Naive thymus-derived CD4-positive, alpha-beta T cell (primary cell): Measurements from ENCODE around the gene NINJ1. TPM values are rescaled to one million over a fixed set of nuclear protein-coding genes. Genes with fewer than 3 reads are reported as not detected.

Experiments
- ATAC-seq: fragments of 150-1000 bp; cut with Tn5 transposase; 2 replicates; pipeline ENCODE4 v1.10.0; 2021; ENCODE audit warnings: mild to moderate bottlenecking, moderate library complexity
- CTCF ChIA-PET: fragments of 350-600 bp; sonication (Branson Sonifier 250); formaldehyde crosslinking; loops from one replicate; lab custom pipeline; 2021; ENCODE audit warnings: antibody characterized with exemption; lab: Charles Lee
- POLR2A ChIA-PET: fragments of 350-600 bp; sonication (Branson Sonifier 250); formaldehyde crosslinking; loops from one replicate; lab custom pipeline; 2021; ENCODE audit warnings: antibody characterized with exemption, inconsistent platforms; lab: Charles Lee
- DNase-seq, 9 donors: peaks; one replicate each; pipeline versions ENCODE4 v3.0.0 to v3.0.0-alpha.2; 2020 to 2022; ENCODE audit warnings: mixed read lengths in 1 of 9
- H3K27ac ChIP-seq: one replicate; pipeline ENCODE4 v1.7.0; 2013; ENCODE audit warnings: mild to moderate bottlenecking, low read depth, low read length, moderate library complexity
- H3K27me3 ChIP-seq, 2 donors: one replicate each; pipeline ENCODE4 v1.7.0; 2013; ENCODE audit warnings: low read length in 2 of 2, mild to moderate bottlenecking in 2 of 2, moderate library complexity in 2 of 2; ENCODE audit not compliant: control insufficient read depth in 2 of 2, insufficient read depth in 2 of 2
- H3K36me3 ChIP-seq, 3 experiments: 1 replicate in 2 of 3; 2 replicates in 1 of 3; pipeline ENCODE4 v1.7.0; 2013; ENCODE audit warnings: low read length in 3 of 3, mild to moderate bottlenecking in 3 of 3, moderate library complexity in 1 of 3; ENCODE audit not compliant: insufficient read depth in 3 of 3, control insufficient read depth in 2 of 3
- H3K4me1 ChIP-seq, 2 donors: one replicate each; pipeline ENCODE4 v1.7.0; 2013; ENCODE audit warnings: low read length in 2 of 2, mild to moderate bottlenecking in 2 of 2, moderate library complexity in 1 of 2; ENCODE audit not compliant: control insufficient read depth in 2 of 2, insufficient read depth in 2 of 2
- H3K4me3 ChIP-seq: 2 replicates; pipeline ENCODE4 v1.7.0; 2013; ENCODE audit warnings: mild to moderate bottlenecking, low read length
- H3K9me3 ChIP-seq, 3 experiments: 1 replicate in 2 of 3; 2 replicates in 1 of 3; pipeline ENCODE4 v1.7.0; 2013; ENCODE audit warnings: low read length in 3 of 3; ENCODE audit not compliant: control insufficient read depth in 2 of 3
- H3K27ac Mint-ChIP-seq, 9 donors: one replicate each; pipeline ENCODE4 v1.8.0; 2020 to 2022; ENCODE audit warnings: mixed read lengths in 9 of 9, mild to moderate bottlenecking in 8 of 9, moderate library complexity in 5 of 9, inconsistent platforms in 2 of 9
- H3K27me3 Mint-ChIP-seq, 5 donors: one replicate each; pipeline ENCODE4 v1.8.0; 2021 to 2022; ENCODE audit warnings: mixed read lengths in 5 of 5, mild to moderate bottlenecking in 1 of 5
- H3K36me3 Mint-ChIP-seq, 5 donors: one replicate each; pipeline ENCODE4 v1.8.0; 2020 to 2022; ENCODE audit warnings: mixed read lengths in 5 of 5, mild to moderate bottlenecking in 3 of 5, inconsistent platforms in 1 of 5
- H3K4me1 Mint-ChIP-seq, 7 donors: one replicate each; pipeline ENCODE4 v1.8.0; 2020 to 2022; ENCODE audit warnings: mixed read lengths in 7 of 7, mild to moderate bottlenecking in 3 of 7, inconsistent platforms in 1 of 7
- H3K4me3 Mint-ChIP-seq, 10 donors: one replicate each; pipeline ENCODE4 v1.8.0; 2020 to 2022; ENCODE audit warnings: mild to moderate bottlenecking in 10 of 10, mixed read lengths in 10 of 10, moderate library complexity in 6 of 10, inconsistent platforms in 2 of 10
- H3K9me3 Mint-ChIP-seq, 11 donors: one replicate each; pipeline ENCODE4 v1.8.0; 2020 to 2022; ENCODE audit warnings: mixed read lengths in 11 of 11, mild to moderate bottlenecking in 4 of 11, inconsistent platforms in 1 of 11, moderate library complexity in 1 of 11
- intact Hi-C, 2 donors: fragments of 100-400 bp; cut with micrococcal nuclease; formaldehyde crosslinking; loops; one replicate each; pipeline ENCODE4 v1.15.1; 2023
- polyA plus RNA-seq, 2 donors: library from polyadenylated mRNA; unstranded; fragments of 300-500 nt; fragmentation: Illumina TruSeq; gene quantifications; one replicate each; pipeline ENCODE4 v1.2.3, GENCODE V29; 2021
- total RNA-seq, 6 experiments: library from RNA in 5 of 6; stranded (reverse) in 5 of 6; gene quantifications; 1 replicate in 5 of 6; 2 replicates in 1 of 6; pipeline ENCODE4 v1.2.3 and lab custom pipeline; 2021 to 2026

NINJ1 gene
- total and polyA plus RNA-seq, 7 experiments from 2014 or later: 30.7 to 163 (median 113) TPM

DNA sequence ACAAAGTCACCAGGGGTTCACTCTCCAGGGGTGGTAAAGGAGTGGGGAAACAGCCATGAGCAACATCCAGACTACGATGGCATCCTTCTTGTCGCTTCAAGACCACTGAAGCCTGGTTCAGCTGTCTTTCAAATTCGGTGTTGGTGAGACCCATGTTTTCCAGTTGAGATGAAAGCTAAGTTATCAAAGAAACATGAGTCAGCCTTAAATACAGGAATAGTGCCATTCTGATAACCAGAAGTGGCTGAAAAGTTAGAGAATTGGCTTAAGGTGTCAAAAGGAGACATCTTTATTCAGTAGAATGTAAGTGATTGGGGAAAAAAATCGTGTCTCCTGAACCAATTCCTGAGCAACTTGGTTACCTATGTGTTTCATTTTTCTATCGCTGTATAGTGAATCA is 45.0 kb downstream of the NINJ1 start:
- H3K27ac Mint-ChIP-seq: peak overlapping the region; percentile 23 to 94 (median 83)
- H3K4me3 ChIP-seq: no peak overlapping the region
- ChIA-PET CTCF (interaction anchor here (1.6 kb wide), 1 partner anchor 86 kb away, joined by 3 read pairs; no protein-coding TSS in a partner anchor), POLR2A (interaction anchor here (0.6 to 1.5 kb wide), 5 partner anchors 18 to 61 kb away, joined by 3 to 7 read pairs (median 5); no protein-coding TSS in a partner anchor)
- intact Hi-C loops: no loop called here
- H3K36me3 Mint-ChIP-seq: peaks cover 3 to 64% (median 21%) of the 10 kb centered on the region in 5 donors
- peaks cover 12 to 15% of the 10 kb centered on the region in 2 donors for H3K4me1 ChIP-seq
- H3K36me3 ChIP-seq: peaks cover 0 to 45% (median 20%) of the 10 kb centered on the region in 3 experiments
- peak overlapping the region; percentile 25 for H3K27ac ChIP-seq
- ATAC-seq (no peak), DNase-seq (no peak)
- H3K4me3 Mint-ChIP-seq: no peak overlapping the region
- peaks cover 22 to 54% (median 47%) of the 10 kb centered on the region in 7 donors for H3K4me1 Mint-ChIP-seq
- no peaks in the 10 kb centered on the region for H3K27me3 Mint-ChIP-seq
- peaks cover 0 to 21% (median 0%) of the 10 kb centered on the region in 11 donors for H3K9me3 Mint-ChIP-seq
- H3K9me3 ChIP-seq: no peaks in the 10 kb centered on the region
- no peaks in the 10 kb centered on the region for H3K27me3 ChIP-seq

DNA sequence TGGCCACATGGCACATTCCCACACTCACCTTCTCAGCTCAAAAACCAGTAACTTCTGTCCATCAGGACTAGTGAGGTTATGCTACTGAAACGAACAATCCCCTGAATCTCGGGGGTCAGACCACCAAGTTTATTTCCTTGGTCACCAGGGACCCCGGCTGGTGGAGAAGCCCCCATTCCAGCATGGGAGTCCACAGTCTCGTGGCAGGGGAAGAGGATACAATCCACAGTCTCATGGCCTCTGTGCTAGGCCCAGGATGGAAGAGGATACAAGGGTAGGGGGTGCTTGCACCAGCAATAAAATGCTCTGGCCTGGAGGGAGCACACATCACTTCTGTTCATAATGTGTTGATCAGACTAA is 45.4 kb downstream of the NINJ1 start:
- Histone ChIP-seq H3K4me3 (no peak overlapping the region), H3K27ac (peak overlapping the region; percentile 25), H3K27me3 (no peaks in the 10 kb centered on the region), H3K9me3 (no peaks in the 10 kb centered on the region), H3K4me1 (peaks cover 12 to 15% of the 10 kb centered on the region in 2 donors), H3K36me3 (peaks cover 0 to 48% (median 20%) of the 10 kb centered on the region in 3 experiments)
- Mint-ChIP-seq H3K27ac (peak overlapping the region; percentile 42 to 94 (median 83)), H3K27me3 (no peaks in the 10 kb centered on the region), H3K4me3 (no peak overlapping the region), H3K4me1 (peaks cover 22 to 54% (median 47%) of the 10 kb centered on the region in 7 donors), H3K36me3 (peaks cover 3 to 67% (median 24%) of the 10 kb centered on the region in 5 donors), H3K9me3 (peaks cover 0 to 21% (median 0%) of the 10 kb centered on the region in 11 donors)
- no peak for ATAC-seq
- intact Hi-C loops: no loop called here
- ChIA-PET POLR2A (interaction anchor here (0.8 to 1.5 kb wide), 6 partner anchors 9 to 60 kb away, joined by 3 to 7 read pairs (median 4); no protein-coding TSS in a partner anchor), CTCF (interaction anchor here (0.6 to 1.6 kb wide), 2 partner anchors 37 to 85 kb away, joined by 3 read pairs; no protein-coding TSS in a partner anchor)
- DNase-seq: peak in 1 of 9 donors; percentile 11

GRCh38 chr9:93087971-93088655 is 45.9 kb downstream of the NINJ1 start:
- H3K27me3 ChIP-seq: no peaks in the 10 kb centered on the region
- ChIA-PET CTCF (interaction anchor here (0.6 to 1.6 kb wide), 2 partner anchors 37 to 85 kb away, joined by 3 read pairs; no protein-coding TSS in a partner anchor), POLR2A (interaction anchor here (0.7 to 1.5 kb wide), 8 partner anchors 9 to 60 kb away, joined by 3 to 7 read pairs (median 4); no protein-coding TSS in a partner anchor)
- peaks cover 20 to 52% (median 47%) of the 10 kb centered on the region in 7 donors for H3K4me1 Mint-ChIP-seq
- H3K4me3 ChIP-seq: no peak overlapping the region
- peaks cover 0 to 21% (median 0%) of the 10 kb centered on the region in 11 donors for H3K9me3 Mint-ChIP-seq
- H3K36me3 Mint-ChIP-seq: peaks cover 3 to 68% (median 29%) of the 10 kb centered on the region in 5 donors
- no peak overlapping the region for H3K4me3 Mint-ChIP-seq
- ATAC-seq (no peak), DNase-seq (peak in 1 of 9 donors; percentile 15)
- peaks cover 12 to 15% of the 10 kb centered on the region in 2 donors for H3K4me1 ChIP-seq
- H3K9me3 ChIP-seq: no peaks in the 10 kb centered on the region
- intact Hi-C loops: no loop called here
- H3K36me3 ChIP-seq: peaks cover 0 to 51% (median 20%) of the 10 kb centered on the region in 3 experiments
- H3K27ac Mint-ChIP-seq: peak overlapping the region in 8 of 9 donors; percentile 52 to 94 (median 83)
- no peaks in the 10 kb centered on the region for H3K27me3 Mint-ChIP-seq
- H3K27ac ChIP-seq: peak overlapping the region; percentile 37

- Mint-ChIP-seq H3K27ac (peak overlapping the region in 7 of 9 donors; percentile 18 to 80 (median 69)), H3K27me3 (no peaks in the 10 kb centered on the region), H3K36me3 (peaks cover 3 to 69% (median 30%) of the 10 kb centered on the region in 5 donors), H3K4me1 (peaks cover 14 to 49% (median 45%) of the 10 kb centered on the region in 7 donors), H3K9me3 (peaks cover 0 to 15% (median 0%) of the 10 kb centered on the region in 11 donors), H3K4me3 (no peak overlapping the region)
- Histone ChIP-seq H3K27ac (no peak overlapping the region), H3K9me3 (no peaks in the 10 kb centered on the region), H3K36me3 (peaks cover 0 to 64% (median 24%) of the 10 kb centered on the region in 3 experiments), H3K4me3 (no peak overlapping the region), H3K27me3 (no peaks in the 10 kb centered on the region), H3K4me1 (peaks cover 18% of the 10 kb centered on the region in 2 donors)
- intact Hi-C loops: no loop called here
- DNase-seq (peak in 1 of 9 donors; percentile 10), ATAC-seq (no peak)
- CTCF ChIA-PET: no interaction called here
- POLR2A ChIA-PET: interaction anchor here (0.6 to 1.1 kb wide), 5 partner anchors 9 to 124 kb away, joined by 3 to 4 read pairs (median 3); no protein-coding TSS in a partner anchor
Observed at GRCh38 chr9:93086447-93087224, 47.4 kb downstream of the NINJ1 start.

DNA sequence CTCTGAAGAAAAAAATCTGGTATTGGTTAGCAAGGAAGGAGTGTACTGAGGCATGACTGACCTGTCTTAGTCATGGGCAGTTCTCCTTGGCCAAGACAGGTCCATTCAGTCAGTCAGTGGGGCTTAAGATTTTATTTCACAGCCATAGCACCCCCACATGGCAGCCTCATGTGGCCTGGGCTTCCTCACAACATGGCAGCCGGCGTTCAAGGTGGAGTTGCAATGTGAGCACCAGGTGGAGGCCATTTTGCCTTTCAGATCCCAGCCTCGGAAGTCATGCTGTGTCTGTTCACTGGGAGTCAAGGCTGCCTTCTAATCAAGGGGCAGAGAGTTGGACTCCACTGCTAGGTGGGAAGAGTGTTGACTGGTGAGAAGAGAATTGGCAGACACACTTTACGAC is 48.4 kb downstream of the NINJ1 start:
- peaks cover 9 to 68% (median 39%) of the 10 kb centered on the region in 5 donors for H3K36me3 Mint-ChIP-seq
- H3K27ac Mint-ChIP-seq: peak overlapping the region in 6 of 9 donors; percentile 8 to 78 (median 66)
- H3K4me1 Mint-ChIP-seq: peaks cover 13 to 50% (median 44%) of the 10 kb centered on the region in 7 donors
- H3K27ac ChIP-seq: no peak overlapping the region
- CTCF ChIA-PET: no interaction called here
- intact Hi-C loops: no loop called here
- H3K9me3 Mint-ChIP-seq: peaks cover 0 to 10% (median 0%) of the 10 kb centered on the region in 11 donors
- H3K27me3 Mint-ChIP-seq: no peaks in the 10 kb centered on the region
- H3K4me1 ChIP-seq: peaks cover 18 to 25% of the 10 kb centered on the region in 2 donors
- POLR2A ChIA-PET: interaction anchor here (0.8 to 3.1 kb wide), 6 partner anchors 9 to 82 kb away, joined by 4 to 14 read pairs (median 6); no protein-coding TSS in a partner anchor
- H3K4me3 ChIP-seq: no peak overlapping the region
- peaks cover 0 to 73% (median 34%) of the 10 kb centered on the region in 3 experiments for H3K36me3 ChIP-seq
- ATAC-seq (no peak), DNase-seq (no peak)
- H3K4me3 Mint-ChIP-seq: no peak overlapping the region
- H3K9me3 ChIP-seq: no peaks in the 10 kb centered on the region
- no peaks in the 10 kb centered on the region for H3K27me3 ChIP-seq

GRCh38 chr9:93084471-93084881 is 49.6 kb downstream of the NINJ1 start:
- peaks cover 14 to 46% (median 40%) of the 10 kb centered on the region in 7 donors for H3K4me1 Mint-ChIP-seq
- Histone ChIP-seq H3K9me3 (no peaks in the 10 kb centered on the region), H3K4me3 (no peak overlapping the region), H3K36me3 (peaks cover 0 to 85% (median 42%) of the 10 kb centered on the region in 3 experiments), H3K27ac (peak overlapping the region; percentile 68), H3K4me1 (peaks cover 18 to 25% of the 10 kb centered on the region in 2 donors), H3K27me3 (no peaks in the 10 kb centered on the region)
- CTCF ChIA-PET: no interaction called here
- peak overlapping the region in 4 of 9 donors; percentile 14 to 98 (median 60) for H3K27ac Mint-ChIP-seq
- peak in 1 of 9 donors; percentile 17 for DNase-seq
- no peak overlapping the region for H3K4me3 Mint-ChIP-seq
- ATAC-seq: no peak
- POLR2A ChIA-PET: interaction anchor here (0.6 to 3.1 kb wide), 6 partner anchors 8 to 27 kb away, joined by 3 to 14 read pairs (median 6); no protein-coding TSS in a partner anchor
- H3K9me3 Mint-ChIP-seq: peaks cover 0 to 7% (median 0%) of the 10 kb centered on the region in 11 donors
- H3K27me3 Mint-ChIP-seq: no peaks in the 10 kb centered on the region
- intact Hi-C loops: no loop called here
- H3K36me3 Mint-ChIP-seq: peaks cover 14 to 62% (median 44%) of the 10 kb centered on the region in 5 donors
